DND-41 (cell line): ENCODE data around the gene GRK3.

ENCODE experiments used
- EZH2 ChIP-seq: IDR thresholded peaks from 3 replicates; pipeline ENCODE4 v1.6.1; 2012; ENCODE audit warnings: borderline replicate concordance, low read depth, mild to moderate bottlenecking, moderate library complexity, low read length, inconsistent platforms; ENCODE audit not compliant: severe bottlenecking
- TF ChIP-seq, protein P1 (sequence below): IDR thresholded peaks from 2 replicates; pipeline ENCODE4 v1.5.1; 2012; ENCODE audit warnings: borderline replicate concordance, low read length, moderate library complexity, mild to moderate bottlenecking; ENCODE audit not compliant: poor library complexity, severe bottlenecking; ENCODE audit errors: extremely low read depth

GRCh38 chr22:25637032-25637431 is 72.6 kb downstream of the GRK3 start:
- TF ChIP-seq, protein P1, sequence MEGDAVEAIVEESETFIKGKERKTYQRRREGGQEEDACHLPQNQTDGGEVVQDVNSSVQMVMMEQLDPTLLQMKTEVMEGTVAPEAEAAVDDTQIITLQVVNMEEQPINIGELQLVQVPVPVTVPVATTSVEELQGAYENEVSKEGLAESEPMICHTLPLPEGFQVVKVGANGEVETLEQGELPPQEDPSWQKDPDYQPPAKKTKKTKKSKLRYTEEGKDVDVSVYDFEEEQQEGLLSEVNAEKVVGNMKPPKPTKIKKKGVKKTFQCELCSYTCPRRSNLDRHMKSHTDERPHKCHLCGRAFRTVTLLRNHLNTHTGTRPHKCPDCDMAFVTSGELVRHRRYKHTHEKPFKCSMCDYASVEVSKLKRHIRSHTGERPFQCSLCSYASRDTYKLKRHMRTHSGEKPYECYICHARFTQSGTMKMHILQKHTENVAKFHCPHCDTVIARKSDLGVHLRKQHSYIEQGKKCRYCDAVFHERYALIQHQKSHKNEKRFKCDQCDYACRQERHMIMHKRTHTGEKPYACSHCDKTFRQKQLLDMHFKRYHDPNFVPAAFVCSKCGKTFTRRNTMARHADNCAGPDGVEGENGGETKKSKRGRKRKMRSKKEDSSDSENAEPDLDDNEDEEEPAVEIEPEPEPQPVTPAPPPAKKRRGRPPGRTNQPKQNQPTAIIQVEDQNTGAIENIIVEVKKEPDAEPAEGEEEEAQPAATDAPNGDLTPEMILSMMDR: no peak
- TF ChIP-seq EZH2: no peak
